NCI-H187 (cell line): Measurements from ENCODE around the gene TRPV4.

Source experiments
- DNase-seq, 2 experiments: peaks; one replicate each; lab custom pipeline; 2025; lab: John Stamatoyannopoulos, UW

The TRPV4 gene

GRCh38 chr12:109828754-109829511 lies 4.3 kb downstream of the TRPV4 start:
- DNase-seq = no peak

GRCh38 chr12:109827566-109828550 lies 5.3 kb downstream of the TRPV4 start:
- DNase-seq = no peak

GRCh38 chr12:109827080-109827479 lies 6.1 kb downstream of the TRPV4 start:
- no peak for DNase-seq

- DNase-seq = no peak
Measured at GRCh38 chr12:109824731-109825130, 8.5 kb downstream of the TRPV4 start.

GRCh38 chr12:109822951-109823411 lies 10.2 kb downstream of the TRPV4 start:
- DNase-seq = no peak

- DNase-seq = no peak
Measured at GRCh38 chr12:109822416-109822815, 10.8 kb downstream of the TRPV4 start.

GRCh38 chr12:109821968-109822367 lies 11.2 kb downstream of the TRPV4 start:
- DNase-seq = no peak

GRCh38 chr12:109820816-109821381 lies 12.3 kb downstream of the TRPV4 start:
- peak; percentile 20 to 44 for DNase-seq

- DNase-seq = no peak
Measured at GRCh38 chr12:109818905-109819500, 14.2 kb downstream of the TRPV4 start.

GRCh38 chr12:109818253-109818652 lies 14.9 kb downstream of the TRPV4 start:
- no peak for DNase-seq

- no peak for DNase-seq
Measured at GRCh38 chr12:109817627-109818231, 15.5 kb downstream of the TRPV4 start.

- no peak for DNase-seq
Measured at GRCh38 chr12:109816870-109817269, 16.3 kb downstream of the TRPV4 start.

GRCh38 chr12:109815757-109816617 lies 17.2 kb downstream of the TRPV4 start:
- DNase-seq = no peak

- DNase-seq = no peak
Measured at GRCh38 chr12:109815225-109815624, 18.0 kb downstream of the TRPV4 start.

- DNase-seq = no peak
Measured at GRCh38 chr12:109814600-109815150, 18.5 kb downstream of the TRPV4 start.

- no peak for DNase-seq
Measured at GRCh38 chr12:109813810-109814416, 19.3 kb downstream of the TRPV4 start.

GRCh38 chr12:109811624-109811995 lies 21.6 kb downstream of the TRPV4 start:
- DNase-seq = no peak

- DNase-seq = no peak
Measured at GRCh38 chr12:109810954-109811623, 22.1 kb downstream of the TRPV4 start.

GRCh38 chr12:109808876-109809646 lies 24.1 kb downstream of the TRPV4 start:
- no peak for DNase-seq
